ENCODE results near the gene SLC10A6.

DNA sequence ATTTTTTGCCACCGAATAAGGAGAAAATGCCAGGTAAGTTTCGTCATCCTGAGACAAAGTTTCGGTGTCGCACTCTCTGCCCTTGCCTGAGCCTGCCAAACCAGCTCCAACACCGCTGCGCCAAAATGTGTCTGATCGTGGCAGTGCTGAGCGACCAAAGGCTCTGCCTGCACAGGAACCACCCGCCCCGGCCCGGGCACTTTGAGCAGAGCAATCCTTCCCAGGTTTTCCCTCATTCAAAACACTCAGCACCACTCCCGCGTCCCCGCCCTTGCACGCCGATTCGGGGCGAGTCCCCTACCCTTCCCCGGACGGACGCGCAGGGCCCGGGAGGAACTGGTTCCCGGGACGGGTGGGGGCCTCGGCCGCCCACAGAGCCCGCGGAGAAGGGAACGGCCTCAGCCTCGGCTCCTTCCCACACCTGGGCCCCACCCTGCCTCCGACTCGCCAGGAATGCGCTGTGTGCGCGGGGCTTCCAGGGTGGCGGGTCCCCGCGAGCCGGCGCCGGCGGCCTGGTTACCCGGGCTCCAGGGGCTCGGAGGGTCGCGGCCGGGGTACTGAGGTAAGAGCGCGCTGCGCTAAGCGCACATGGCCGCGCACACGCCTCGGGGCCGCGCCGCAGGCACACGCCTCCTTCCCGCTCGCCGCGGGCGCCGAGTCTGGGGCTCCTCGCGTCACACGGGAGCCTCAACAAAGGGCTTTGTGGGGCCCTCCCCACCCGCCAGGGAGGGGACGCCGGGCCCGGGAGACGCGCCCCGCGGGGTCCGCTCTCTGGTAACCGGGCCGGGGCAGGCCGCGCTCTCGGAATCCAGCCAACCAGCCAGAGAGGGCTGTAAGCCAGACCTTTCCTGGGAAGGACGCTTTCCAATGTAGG is 42.8 kb upstream of the SLC10A6 start, which contains the start of gene C4orf36:
- TF ChIP-seq POLR2A (IDR thresholded peaks at IDR 0.05) (no peak), EP300 (IDR thresholded peaks at IDR 0.05) (peak in 1 of 2 donors; percentile 41)
- TF ChIP-seq, protein P1, sequence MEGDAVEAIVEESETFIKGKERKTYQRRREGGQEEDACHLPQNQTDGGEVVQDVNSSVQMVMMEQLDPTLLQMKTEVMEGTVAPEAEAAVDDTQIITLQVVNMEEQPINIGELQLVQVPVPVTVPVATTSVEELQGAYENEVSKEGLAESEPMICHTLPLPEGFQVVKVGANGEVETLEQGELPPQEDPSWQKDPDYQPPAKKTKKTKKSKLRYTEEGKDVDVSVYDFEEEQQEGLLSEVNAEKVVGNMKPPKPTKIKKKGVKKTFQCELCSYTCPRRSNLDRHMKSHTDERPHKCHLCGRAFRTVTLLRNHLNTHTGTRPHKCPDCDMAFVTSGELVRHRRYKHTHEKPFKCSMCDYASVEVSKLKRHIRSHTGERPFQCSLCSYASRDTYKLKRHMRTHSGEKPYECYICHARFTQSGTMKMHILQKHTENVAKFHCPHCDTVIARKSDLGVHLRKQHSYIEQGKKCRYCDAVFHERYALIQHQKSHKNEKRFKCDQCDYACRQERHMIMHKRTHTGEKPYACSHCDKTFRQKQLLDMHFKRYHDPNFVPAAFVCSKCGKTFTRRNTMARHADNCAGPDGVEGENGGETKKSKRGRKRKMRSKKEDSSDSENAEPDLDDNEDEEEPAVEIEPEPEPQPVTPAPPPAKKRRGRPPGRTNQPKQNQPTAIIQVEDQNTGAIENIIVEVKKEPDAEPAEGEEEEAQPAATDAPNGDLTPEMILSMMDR (IDR thresholded peaks at IDR 0.05), result no peak
